ACC112 (cell line): ENCODE data around the gene PRICKLE2.

Experiments used
- H2AFZ ChIP-seq: fragments of 200-600 bp; sonication (generic); one replicate; pipeline ENCODE4 v1.6.0; 2017; ENCODE audit warnings: antibody characterized with exemption, low read length; ENCODE audit not compliant: unreplicated experiment
- H3K27ac ChIP-seq: fragments of 200-600 bp; sonication (generic); 2 replicates; pipeline ENCODE4 v1.5.1; 2014; ENCODE audit warnings: low read depth, mild to moderate bottlenecking, antibody characterized with exemption, low read length, moderate library complexity
- H3K27me3 ChIP-seq: fragments of 200-600 bp; sonication (generic); 2 replicates; pipeline ENCODE4 v1.6.1; 2014; ENCODE audit warnings: mild to moderate bottlenecking, antibody characterized with exemption, low read length, moderate library complexity, mixed read lengths; ENCODE audit not compliant: insufficient read depth
- H3K36me3 ChIP-seq: fragments of 200-600 bp; sonication (generic); 2 replicates; pipeline ENCODE4 v1.6.1; 2016; ENCODE audit warnings: mild to moderate bottlenecking, antibody characterized with exemption, low read length, moderate library complexity, mixed read lengths; ENCODE audit not compliant: insufficient read depth
- H3K4me1 ChIP-seq: fragments of 200-600 bp; sonication (generic); one replicate; pipeline ENCODE4 v1.6.1; 2016; ENCODE audit warnings: low read length, mixed read lengths; ENCODE audit not compliant: insufficient read depth, unreplicated experiment, control insufficient read depth
- H3K4me3 ChIP-seq: fragments of 200-600 bp; sonication (generic); 2 replicates; pipeline ENCODE4 v1.5.1; 2014; ENCODE audit warnings: mild to moderate bottlenecking, low read depth, low read length
- H3K79me2 ChIP-seq: fragments of 200-600 bp; sonication (generic); one replicate; pipeline ENCODE4 v1.6.0; 2016; ENCODE audit warnings: low read length; ENCODE audit not compliant: control insufficient read depth, unreplicated experiment, insufficient read depth

PRICKLE2 gene

GRCh38 chr3:64088408-64089205 is 136.7 kb downstream of the PRICKLE2 start:
- Histone ChIP-seq H3K27ac (peak overlapping the region; percentile 23; the same call in 1 of the 2 replicates), H3K4me3 (no peak overlapping the region), H3K79me2 (no peaks in the 10 kb centered on the region), H3K4me1 (peaks cover 29% of the 10 kb centered on the region), H3K36me3 (no peaks in the 10 kb centered on the region), H3K27me3 (no peaks in the 10 kb centered on the region), H2AFZ (no peak overlapping the region)

DNA sequence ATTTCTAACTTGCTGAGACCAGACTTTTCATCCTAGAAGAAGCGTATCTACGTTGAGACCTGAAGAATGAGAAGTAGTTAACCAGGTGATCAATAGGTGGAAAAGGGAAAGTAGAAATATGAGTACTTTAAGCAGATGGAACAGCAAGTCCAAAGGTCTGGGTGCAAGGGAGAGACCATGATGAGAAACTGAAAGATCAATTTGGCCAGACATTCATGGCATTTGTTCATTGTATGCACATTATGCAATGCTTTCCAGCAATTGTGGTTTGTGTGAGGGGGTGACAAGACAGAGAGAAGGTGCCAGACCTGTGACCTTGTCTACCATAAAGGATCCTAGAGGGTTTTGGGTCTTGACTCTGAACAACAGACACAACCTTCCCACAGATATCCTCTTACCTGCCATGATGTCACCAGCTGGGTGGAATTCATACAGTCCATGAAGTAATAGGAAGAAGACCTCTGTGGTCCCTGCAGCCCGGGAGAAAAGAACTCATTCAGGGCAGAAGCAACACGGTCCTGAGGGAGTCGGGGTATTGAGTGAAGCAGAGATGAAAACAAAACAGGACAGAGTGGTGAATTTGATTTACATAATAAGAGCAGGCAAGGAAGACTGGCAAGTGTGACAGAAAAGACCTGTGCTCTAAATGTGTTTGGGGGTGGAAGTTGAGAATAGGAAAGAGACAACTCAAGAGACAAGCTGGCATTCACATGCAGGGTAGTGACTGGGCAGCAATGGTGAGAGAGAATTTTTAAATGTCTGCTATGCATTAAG is 138.6 kb downstream of the PRICKLE2 start:
- Histone ChIP-seq H3K36me3 (no peaks in the 10 kb centered on the region), H3K27me3 (no peaks in the 10 kb centered on the region), H3K27ac (no peak overlapping the region), H3K4me3 (no peak overlapping the region), H2AFZ (no peak overlapping the region), H3K4me1 (peaks cover 29% of the 10 kb centered on the region), H3K79me2 (no peaks in the 10 kb centered on the region)

- Histone ChIP-seq H3K27ac (peak overlapping the region; percentile 67), H3K36me3 (no peaks in the 10 kb centered on the region), H2AFZ (no peak overlapping the region), H3K4me1 (peaks cover 29% of the 10 kb centered on the region), H3K79me2 (no peaks in the 10 kb centered on the region), H3K4me3 (no peak overlapping the region), H3K27me3 (no peaks in the 10 kb centered on the region)
Observed at GRCh38 chr3:64084640-64085039, 140.6 kb downstream of the PRICKLE2 start.

- Histone ChIP-seq H3K4me1 (peaks cover 22% of the 10 kb centered on the region), H3K27ac (no peak overlapping the region), H3K4me3 (no peak overlapping the region), H3K27me3 (no peaks in the 10 kb centered on the region), H3K36me3 (no peaks in the 10 kb centered on the region), H3K79me2 (no peaks in the 10 kb centered on the region), H2AFZ (no peak overlapping the region)
Observed at GRCh38 chr3:64083575-64083974, 141.7 kb downstream of the PRICKLE2 start.

DNA sequence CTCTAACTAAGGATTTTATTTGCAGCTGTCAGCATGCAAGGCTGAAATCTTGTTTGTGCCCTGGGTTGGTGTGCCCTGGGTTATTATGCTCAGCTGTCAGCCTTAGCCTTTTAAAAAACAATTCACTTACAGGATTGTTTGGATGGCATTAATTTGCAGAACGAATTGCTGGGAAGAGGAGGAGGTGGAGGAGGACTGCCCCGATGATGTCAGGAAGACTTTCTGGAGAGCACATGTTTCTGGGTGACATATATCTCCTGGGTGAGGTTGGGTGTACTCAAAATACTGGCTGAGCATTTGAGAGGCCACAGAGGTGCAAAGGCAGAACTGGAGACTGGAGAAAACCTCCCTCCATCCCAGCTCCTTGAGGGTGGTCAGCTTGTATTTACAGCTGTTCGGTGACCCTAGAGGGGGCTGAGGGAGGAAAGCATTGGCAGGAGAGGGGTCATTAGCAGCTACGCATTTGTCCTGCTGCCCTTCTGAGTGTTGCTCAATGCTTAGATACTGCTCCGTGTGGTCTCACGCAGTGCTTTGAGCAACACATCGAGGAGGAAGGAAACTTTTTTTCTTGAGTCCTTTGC is 142.2 kb downstream of the PRICKLE2 start:
- Histone ChIP-seq H2AFZ (no peak overlapping the region), H3K27ac (no peak overlapping the region), H3K36me3 (no peaks in the 10 kb centered on the region), H3K27me3 (no peaks in the 10 kb centered on the region), H3K4me1 (peaks cover 21% of the 10 kb centered on the region), H3K79me2 (no peaks in the 10 kb centered on the region), H3K4me3 (no peak overlapping the region)

DNA sequence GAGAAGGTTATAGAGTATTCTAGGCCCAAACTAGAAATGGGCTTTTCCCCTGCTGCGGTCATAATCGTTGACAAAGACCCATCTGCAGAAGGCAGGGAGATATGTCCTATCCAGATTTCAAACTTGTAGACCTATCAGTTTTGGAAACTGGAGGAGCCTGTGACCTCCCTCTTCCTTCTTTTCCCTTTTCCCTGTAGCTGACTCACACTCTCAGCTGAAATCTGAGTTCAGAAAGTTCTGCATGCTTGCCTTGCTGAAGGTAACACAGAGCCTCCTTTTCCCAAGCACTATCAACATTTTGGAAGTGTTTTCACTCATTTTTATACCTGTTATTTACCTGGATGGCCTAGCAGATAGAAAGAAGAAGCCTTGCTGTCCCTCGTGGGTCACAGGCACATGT is 142.9 kb downstream of the PRICKLE2 start:
- Histone ChIP-seq H3K4me1 (peaks cover 21% of the 10 kb centered on the region), H3K36me3 (no peaks in the 10 kb centered on the region), H3K27ac (no peak overlapping the region), H3K4me3 (no peak overlapping the region), H2AFZ (no peak overlapping the region), H3K79me2 (no peaks in the 10 kb centered on the region), H3K27me3 (no peaks in the 10 kb centered on the region)

DNA sequence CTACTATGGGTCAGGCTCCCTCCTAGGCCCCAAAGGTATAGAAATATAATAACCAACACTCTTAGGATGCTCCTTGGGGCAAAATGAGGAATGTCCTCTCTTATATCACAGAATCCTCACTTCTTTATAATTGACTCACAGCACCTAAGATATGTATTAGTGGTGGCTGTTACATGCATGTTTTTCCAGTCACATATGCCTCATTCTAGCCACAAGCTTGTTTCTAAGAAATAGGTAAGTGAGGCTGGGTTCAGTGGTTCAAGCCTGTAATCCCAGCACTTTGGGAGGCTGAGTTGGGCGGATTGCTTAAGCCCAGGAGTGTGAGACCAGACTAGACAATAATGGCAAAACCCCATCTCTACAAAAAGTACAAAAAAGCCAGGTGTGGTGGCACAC is 144.0 kb downstream of the PRICKLE2 start:
- peaks cover 18% of the 10 kb centered on the region for H3K4me1 ChIP-seq
- H3K79me2 ChIP-seq: no peaks in the 10 kb centered on the region
- no peaks in the 10 kb centered on the region for H3K36me3 ChIP-seq

GRCh38 chr3:64080616-64081234 is 144.5 kb downstream of the PRICKLE2 start:
- Histone ChIP-seq H3K36me3 (no peaks in the 10 kb centered on the region), H3K4me1 (peaks cover 16% of the 10 kb centered on the region), H3K27me3 (no peaks in the 10 kb centered on the region), H2AFZ (no peak overlapping the region), H3K27ac (no peak overlapping the region), H3K79me2 (no peaks in the 10 kb centered on the region), H3K4me3 (no peak overlapping the region)

More for the DNA sequence above, 144.0 kb downstream of the PRICKLE2 start:
- no peak overlapping the region for H3K27ac ChIP-seq
- H3K4me3 ChIP-seq: no peak overlapping the region
- H3K27me3 ChIP-seq: no peaks in the 10 kb centered on the region
- no peak overlapping the region for H2AFZ ChIP-seq

GRCh38 chr3:64079369-64080150 is 145.7 kb downstream of the PRICKLE2 start:
- Histone ChIP-seq H2AFZ (no peak overlapping the region), H3K4me1 (peaks cover 9% of the 10 kb centered on the region), H3K27me3 (no peaks in the 10 kb centered on the region), H3K79me2 (no peaks in the 10 kb centered on the region), H3K4me3 (no peak overlapping the region), H3K36me3 (no peaks in the 10 kb centered on the region), H3K27ac (no peak overlapping the region)

DNA sequence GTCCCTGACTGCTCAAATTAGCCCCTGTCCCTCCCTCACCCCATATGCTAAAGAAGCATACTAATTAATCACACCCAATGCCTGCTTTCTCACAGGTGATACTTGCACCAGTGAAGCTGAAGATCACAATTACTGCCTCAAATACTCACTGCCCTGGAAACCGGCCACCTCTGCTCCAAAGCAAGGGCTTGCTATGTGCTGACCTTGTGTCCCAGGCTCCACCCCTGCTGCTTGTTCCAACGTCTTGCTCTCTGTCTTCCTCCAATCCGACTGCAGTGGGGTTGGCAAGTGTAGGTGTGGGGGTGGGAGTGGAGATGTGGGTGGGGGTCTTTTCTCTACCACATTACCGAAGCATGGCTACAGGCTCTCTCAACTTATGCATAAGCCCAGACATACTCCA is 146.3 kb downstream of the PRICKLE2 start:
- Histone ChIP-seq H2AFZ (no peak overlapping the region), H3K4me1 (peaks cover 7% of the 10 kb centered on the region), H3K36me3 (no peaks in the 10 kb centered on the region), H3K27me3 (no peaks in the 10 kb centered on the region), H3K79me2 (no peaks in the 10 kb centered on the region), H3K4me3 (no peak overlapping the region), H3K27ac (no peak overlapping the region)
